GM10266 (cell line): ENCODE data around the gene C1orf185.

Experiments
- DNase-seq: peaks from one replicate; pipeline ENCODE4 v3.0.0; 2012; ENCODE audit errors: extremely low spot score
- TF ChIP-seq, protein P1 (sequence below): IDR thresholded peaks from 2 replicates; pipeline ENCODE4 v1.5.1; 2012; ENCODE audit warnings: mild to moderate bottlenecking, low read depth; ENCODE audit not compliant: control insufficient read depth, insufficient read depth; ENCODE audit errors: missing control alignments

Gene C1orf185

DNA sequence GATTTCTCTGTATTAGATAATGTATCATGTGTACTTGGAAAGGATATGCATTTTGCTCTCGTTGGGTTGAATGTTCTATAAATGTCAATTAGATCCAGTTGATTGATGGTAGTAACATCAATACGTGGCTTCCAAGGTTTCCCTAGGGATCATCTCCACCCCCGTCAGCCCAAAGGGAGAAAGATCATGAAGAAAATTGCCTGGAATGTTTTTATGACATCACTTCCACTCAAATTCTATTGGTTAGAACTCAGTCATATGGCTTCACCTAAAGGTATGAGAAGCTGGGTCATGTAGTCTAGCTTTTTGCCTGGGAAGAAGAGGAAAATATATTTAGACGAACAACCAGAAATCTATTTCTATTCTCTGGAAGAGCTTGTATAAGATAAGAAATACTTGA lies at the start of gene C1orf185:
TSS of gene C1orf185 (plus strand) at position 253 of the 400 bp plus-strand sequence. CDS start at position 259, 6 bp downstream.
- no peak for DNase-seq
- TF ChIP-seq, protein P1, sequence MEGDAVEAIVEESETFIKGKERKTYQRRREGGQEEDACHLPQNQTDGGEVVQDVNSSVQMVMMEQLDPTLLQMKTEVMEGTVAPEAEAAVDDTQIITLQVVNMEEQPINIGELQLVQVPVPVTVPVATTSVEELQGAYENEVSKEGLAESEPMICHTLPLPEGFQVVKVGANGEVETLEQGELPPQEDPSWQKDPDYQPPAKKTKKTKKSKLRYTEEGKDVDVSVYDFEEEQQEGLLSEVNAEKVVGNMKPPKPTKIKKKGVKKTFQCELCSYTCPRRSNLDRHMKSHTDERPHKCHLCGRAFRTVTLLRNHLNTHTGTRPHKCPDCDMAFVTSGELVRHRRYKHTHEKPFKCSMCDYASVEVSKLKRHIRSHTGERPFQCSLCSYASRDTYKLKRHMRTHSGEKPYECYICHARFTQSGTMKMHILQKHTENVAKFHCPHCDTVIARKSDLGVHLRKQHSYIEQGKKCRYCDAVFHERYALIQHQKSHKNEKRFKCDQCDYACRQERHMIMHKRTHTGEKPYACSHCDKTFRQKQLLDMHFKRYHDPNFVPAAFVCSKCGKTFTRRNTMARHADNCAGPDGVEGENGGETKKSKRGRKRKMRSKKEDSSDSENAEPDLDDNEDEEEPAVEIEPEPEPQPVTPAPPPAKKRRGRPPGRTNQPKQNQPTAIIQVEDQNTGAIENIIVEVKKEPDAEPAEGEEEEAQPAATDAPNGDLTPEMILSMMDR: no peak

DNA sequence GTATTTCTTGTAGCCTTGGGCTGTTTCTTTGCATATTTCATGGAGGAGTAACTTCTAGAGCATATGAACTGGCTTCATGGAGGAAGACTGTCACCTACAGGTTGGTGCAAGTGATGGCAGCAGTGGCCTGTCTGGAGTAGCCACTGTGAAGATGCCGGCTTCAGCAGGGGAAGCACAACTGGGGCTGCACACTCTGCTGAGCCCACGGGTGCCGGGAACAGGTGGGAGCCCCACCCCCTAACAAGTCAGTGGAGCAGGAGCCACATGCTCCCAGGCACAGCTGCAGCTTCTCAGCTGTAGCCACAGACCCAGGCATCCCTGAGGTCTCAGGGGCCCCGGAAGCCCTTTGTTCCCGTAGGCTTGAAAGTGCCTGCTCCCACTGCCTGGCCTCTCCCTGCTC lies 43.2 kb upstream of the C1orf185 start:
- DNase-seq: peak; percentile 10
- TF ChIP-seq, protein P1: peak; percentile 47

DNA sequence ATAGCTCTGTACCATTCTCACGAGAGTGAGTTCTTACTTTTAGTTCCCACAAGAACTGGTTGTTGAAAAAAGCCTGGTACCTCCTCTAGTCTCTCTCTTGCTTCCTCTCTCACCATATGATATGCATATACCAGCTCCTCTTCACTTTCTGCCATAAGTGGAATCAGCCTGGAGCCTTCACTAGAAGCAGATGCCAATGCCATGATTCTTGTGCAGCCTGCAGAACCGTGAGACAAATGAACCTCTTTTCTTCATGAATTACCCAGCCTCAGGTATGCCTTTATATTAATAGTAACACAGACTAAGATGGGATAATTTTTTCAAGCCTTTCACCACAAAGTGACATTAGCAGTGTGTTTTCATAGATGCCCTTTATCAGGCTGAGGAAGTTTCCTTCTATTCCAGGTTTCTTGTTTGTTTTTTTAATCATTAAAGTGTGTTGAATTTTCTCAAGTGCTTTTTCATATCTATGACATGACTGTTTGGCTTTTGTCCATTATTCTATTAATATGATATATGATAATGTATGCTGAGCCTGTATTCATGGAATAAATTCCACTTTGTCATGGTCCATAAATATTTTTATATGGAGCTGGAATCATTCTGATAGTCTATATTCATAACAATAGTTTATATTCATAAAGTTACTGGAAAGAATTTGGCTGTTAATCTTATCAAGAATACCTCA lies 40.7 kb upstream of the C1orf185 start:
- no peak for DNase-seq
- TF ChIP-seq, protein P1: no peak

DNA sequence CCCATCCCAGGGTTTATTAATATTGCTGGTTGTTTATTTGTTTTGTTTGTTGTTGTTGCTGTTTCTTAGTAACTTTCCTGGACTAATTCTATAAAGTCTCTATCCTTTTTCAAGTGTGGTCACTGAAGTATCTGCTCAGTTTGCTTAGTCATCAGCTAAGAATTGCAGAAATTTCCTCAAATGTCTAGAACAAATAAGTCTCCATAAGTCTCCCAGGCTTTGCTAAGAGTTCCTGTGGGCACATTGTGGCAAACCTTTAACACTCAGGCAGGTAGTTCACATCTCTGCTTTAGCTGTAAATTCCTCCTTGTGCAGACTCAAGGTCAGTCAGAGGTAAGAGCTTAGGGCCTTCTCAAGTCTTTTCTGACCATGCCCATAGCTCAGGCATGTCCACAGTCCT lies 38.9 kb upstream of the C1orf185 start:
- DNase-seq: no peak

DNA sequence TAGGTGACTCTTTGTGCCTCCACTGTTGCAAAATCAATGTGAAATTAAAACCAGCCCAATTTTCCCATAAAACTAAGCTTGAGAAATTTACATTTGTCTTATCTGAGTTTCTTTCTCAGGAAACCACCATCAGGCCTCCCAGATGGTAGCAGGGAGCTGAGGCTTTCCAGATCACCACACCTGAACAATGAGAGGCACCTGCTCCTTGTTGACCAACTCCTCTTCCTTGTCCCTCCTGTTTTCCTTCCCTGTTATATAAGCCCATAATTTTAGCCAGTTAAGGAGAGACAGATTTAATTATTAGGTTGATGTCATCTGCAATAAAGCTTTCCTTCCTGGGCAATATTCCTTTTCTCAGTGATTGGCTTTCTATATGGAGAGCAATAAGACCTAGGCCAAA lies 32.0 kb upstream of the C1orf185 start:
- TF ChIP-seq, protein P1: no peak
- no peak for DNase-seq

More for the DNA sequence above, 38.9 kb upstream of the C1orf185 start:
- TF ChIP-seq, protein P1: no peak

DNA sequence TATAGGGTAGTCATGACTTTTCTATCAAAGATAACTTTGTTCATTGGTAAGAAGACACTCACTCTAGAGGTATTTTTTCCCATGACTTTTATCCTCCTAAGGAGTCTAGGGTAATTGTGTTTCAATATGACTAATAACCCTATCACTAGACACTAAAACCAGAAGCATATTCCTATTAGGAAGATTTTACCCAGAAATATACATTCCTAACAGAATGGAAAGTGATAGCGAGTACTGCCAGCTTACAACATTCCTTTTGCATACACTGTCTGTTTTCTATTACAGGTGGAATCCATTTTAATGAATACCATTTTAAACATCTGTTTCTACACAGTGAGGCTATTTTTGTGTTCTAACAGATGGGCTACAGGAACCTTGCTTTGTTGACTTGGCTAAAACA lies 31.4 kb upstream of the C1orf185 start:
- TF ChIP-seq, protein P1: no peak
- DNase-seq: no peak

DNA sequence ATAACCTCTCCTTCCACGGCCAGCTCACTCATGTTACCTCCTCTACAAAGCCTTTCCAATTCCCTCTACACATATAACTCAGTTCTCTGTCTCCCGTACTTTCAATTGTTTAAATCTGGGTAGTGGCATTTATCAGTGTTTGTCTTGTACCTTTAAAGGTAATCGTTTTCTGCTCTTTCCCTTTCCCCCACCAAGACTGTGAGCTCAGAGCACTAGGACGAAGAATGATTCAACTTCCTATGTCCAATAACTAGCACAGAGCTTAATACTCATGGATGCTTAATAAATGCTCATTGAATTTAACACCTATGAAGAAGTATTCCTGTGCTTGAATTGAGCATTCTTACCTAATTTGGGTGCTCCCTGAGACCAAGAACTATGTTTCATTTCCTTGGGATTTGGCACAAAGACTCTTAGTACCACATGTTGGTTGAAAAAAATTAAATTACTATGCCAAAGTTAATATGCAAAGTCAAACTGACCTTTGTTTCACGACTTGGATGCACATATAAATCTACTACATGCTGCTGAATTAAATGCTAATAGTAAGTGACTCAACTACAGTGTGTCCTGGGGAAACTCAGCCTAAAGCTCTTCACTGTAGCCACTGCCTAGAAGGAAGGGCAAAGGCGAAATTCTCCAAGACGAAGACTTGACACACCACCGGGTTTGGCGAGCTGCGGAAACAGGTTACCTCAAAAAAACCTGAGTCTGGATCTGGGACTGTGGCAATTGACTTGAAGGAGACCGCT lies 30.6 kb upstream of the C1orf185 start:
- TF ChIP-seq, protein P1: no peak
- DNase-seq: no peak
